CD4-positive, alpha-beta T cell treated with Interferon gamma for 1 hour (primary cell): Measurements from ENCODE around the gene NFXL1.
"Not testable (repeated sequence)": the region's sequence is repeated elsewhere in the genome, so short reads cannot be mapped to it uniquely, and the experiment has no call there.

ENCODE experiments used
- DNase-seq: peaks from one replicate; pipeline ENCODE4 v3.0.0-alpha.2; 2020

The NFXL1 gene

DNA sequence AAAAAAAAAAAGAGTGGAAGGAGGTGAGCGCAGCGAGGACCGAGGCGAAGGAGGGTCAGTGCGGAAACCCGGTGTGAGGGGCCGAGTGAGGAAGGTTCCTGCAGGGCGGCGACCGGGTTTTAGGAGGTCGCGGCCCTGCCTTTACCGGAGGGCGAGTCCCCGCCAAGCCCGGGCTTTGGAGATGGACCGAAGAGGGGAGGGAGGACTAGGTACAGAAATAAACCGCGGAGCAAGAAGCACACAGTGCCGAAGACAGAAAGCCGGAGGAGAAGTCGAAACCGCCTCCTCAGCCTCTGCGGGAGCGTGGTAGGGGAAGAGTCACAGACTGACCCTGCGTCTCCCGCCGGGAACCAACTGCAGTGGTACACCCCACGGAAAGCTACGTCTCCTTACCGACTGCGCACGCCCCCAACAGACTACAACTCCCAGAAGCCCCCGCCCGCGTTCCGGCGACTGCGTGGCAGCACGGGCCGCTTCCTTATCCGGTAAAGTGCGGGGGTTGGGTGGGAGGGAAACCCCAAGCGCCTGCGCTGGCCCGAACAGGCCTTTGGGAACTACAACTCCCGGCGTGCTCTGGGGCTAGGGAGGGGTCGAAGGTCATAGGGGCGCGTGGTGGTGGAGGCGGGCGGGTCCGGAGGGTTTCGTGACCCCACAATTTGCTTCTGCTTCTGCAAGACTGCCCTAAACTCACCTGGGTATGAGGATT, at the start of gene NFXL1:
Gene NFXL1, minus strand, starts transcription at position 364 of the 706 bp plus-strand sequence. CDS start 380 bp downstream, outside the sequence.
- DNase-seq, result peak; percentile 96

DNA sequence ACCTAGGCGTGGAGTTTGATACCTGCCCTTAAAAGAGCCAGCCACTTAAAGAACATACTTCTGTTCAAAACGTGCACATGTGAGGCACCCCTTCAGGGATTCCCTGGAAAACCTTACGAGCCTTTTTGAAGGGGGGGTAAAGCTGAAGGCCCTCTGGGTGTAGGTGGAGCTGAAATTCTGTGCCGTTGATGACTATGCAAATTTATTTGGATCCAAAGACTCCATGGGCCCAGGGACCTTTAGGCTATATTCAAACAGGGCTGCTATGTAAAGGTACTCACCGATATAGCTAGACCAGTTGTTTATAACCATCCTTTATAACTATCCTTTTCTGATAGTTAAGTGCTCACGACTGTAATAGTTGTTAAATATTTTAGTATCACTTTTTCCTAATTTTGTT, 40.3 kb upstream of the NFXL1 start:
- no peak for DNase-seq

DNA sequence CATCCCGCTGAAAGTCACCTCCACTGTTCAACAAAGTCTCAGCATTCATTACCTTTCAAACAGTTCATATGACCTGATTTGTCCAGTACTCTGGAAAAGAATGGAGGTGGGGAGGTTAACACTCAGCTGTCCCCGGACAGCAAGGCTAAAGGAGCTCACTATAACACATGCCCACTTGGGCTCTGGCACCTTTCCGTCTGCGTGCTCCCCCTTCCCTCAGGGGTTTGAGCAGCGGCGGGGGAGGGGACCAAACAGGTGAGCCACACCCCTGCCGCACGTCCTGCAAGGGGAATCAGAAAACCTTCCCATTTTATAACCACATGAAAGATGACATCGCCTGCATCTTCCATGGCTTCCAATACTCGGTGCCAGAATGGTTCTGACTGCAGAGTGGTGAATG, 39.9 kb upstream of the NFXL1 start:
- no peak for DNase-seq

DNA sequence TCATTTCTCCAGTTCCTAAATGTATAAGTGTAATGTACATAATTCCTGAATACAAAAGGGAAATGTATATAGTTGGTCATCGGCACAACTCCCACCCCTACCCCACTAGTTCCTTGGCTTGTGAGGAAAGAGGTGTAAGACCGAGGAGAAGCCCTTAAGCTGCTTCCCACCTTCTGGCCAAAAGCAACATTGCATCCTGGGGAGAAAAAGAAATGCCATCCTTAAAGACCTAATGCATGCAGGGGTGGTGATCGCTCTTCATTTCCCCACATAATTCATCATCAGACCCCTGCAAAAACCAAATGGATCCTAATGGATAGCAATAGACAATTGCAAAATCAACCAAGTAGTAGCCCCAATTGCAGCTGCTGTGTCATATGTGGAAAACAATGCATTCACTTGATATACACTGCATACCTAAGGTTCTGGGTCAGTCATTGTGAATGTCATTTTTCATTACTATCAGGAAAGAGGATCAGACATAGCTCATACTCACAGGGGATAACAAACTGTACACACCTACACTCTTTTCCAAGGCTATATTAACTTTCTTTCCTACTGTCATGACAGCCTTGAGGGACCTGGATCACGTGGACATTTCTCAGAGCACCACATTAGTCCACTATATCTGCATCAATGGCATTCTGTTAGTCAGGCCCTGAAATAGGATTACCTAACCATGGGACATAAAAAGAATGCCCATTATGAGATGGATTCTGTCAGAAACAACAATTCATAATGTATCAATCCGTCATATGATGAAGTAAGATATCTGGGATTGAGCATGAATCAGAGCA, 31.7 kb upstream of the NFXL1 start:
- DNase-seq, result no peak

DNA sequence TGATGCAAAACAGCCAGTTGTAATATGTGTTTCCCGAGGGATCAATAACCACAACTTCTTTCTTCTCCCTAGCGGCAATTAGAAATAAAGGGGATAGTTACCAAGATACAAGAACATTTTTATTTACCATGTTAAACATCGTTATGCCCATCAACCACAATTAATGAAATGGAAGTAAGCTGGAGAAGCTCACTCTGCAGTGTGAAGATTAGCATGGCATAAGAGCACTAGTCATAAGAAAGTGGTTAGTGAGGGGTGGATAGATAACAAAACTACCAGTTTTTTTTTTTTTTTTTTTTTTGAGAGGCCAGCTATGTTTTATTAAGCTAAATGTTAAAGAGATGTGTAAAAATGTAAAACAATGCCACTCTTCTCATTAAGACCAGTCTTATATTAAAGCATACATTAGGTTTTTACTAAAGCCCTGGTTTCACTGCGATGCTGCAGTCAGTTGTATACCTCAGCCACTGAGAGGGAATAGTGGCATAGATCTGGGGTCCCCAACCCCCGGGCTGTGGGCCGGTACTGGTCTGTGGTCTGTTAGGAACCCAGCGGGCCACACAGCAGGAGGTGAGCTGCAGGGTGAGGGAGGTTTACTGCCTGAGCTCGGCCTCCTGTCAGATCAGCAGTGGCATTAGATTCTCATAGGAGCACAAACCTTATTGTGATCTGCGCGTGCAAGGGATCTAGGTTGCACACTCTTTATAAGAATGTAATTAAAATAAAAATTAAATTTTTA, 27.9 kb upstream of the NFXL1 start:
- no peak for DNase-seq

DNA sequence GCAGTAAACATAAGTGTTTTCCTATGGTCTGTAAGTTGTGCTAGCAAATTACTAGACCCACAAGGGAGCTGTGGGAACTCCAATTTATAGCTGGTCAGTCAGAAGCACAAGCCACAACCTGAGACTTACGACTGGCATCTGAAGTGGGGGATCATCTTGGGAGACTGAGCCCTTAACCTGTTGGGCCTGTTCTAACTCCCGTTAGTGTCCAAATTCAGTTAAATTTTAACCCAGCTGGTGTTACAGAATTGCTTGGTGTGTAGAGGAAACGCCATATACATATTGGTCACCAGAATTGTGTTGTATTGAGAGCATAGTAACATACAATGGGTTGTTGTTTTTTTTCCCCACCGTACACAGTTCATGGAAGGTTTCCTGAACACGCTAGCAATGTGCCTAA, 25.1 kb upstream of the NFXL1 start:
- DNase-seq, result no peak

DNA sequence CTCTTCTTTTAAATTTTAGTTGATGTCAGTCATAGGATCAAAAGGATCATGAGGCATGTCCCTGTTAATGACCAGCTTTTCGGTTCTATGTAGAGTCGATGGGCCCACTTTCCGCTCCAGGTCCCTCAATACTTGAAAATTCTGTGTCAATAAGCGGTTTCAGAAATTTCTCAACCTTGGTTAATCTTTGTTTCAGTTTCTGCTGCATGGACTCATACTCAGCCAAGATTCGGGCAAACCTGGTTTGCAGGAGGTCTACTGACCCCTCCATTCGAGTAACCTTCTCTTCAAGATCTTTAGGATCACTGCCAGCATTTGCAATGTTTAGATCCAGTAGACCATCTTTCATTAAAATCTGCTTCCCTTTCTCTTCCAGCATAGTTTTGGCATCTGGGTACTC, 22.0 kb upstream of the NFXL1 start:
- no peak for DNase-seq

DNA sequence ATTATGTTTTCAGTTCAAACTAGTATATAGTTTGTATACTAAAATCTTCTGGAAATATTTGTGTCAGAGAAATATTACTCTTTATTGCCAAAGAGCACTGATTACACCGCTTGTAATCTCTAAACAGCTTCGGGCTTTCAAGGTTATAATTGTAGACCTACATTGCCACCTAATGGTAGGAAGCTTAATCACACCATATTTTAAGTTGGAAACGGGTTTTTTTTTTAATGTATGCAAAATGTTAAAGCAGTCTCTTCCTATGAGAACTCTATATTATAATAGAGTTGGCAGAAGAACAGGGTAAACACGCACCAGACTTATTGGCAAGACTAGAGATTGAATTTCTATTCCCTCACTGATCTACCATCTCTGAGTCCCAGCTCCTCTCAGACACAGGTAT, 19.5 kb upstream of the NFXL1 start:
- DNase-seq, result no peak

DNA sequence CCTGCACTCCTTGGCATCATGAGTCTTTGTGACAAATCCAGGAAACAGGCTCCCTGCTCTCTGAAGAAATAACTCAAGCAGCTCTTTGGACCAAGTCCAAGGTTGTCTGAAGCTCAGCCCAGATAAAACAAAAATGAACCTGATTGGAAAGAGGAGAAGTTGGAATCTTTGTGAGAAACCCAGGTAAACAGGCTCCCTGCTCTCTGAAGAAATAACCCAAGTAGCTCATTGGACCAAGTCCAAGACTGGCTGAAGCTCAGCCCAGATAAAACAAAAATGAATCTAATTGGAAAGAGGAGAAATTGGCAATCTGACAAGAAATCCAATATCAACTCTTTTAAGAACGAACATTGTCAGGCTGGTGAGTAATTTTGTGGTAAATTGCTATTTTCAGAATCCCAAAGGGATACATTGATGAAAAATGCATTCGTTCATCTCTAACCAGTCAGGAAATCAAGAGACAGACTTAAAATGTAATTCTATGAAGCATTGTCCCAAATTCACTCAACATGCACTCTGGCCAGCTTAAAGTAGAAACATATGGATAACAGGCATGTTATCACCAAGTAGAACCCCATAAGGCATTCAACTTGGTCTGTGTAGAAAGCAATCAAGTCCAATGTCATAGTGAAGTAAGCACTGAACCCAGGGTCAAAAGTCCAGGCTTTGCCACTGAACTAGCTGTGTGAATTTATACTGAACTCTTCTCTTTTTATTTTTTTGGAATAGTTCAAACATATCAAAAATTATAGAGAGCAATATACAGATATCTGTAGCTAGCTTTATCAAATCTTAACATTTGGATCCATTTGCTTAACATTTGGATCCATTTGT, 16.8 kb upstream of the NFXL1 start:
- no peak for DNase-seq

DNA sequence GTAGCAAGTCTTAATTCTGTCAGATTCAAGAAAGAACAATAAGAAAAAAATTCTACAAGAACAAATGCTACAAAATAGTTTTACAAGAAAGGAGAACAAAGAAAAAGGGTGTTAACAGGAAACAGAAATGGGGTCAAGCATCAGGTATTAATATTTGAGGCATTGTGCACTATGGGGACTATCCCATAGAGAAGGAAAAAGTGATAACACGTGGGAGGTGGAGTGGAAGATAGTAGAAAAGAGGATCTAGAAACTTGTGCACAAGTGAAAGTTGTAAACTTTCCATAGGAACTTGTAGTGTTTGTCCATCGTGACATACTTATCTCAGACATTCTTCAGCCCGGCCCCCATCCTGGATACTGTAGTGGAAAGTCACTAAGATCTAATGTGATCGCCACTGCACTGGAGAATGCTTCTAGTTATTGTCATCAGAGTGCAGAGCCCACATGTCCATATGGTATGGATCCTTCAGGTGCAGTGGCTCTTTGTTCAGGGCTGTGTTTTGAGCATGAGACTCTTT, 15.4 kb upstream of the NFXL1 start:
- DNase-seq, result no peak

DNA sequence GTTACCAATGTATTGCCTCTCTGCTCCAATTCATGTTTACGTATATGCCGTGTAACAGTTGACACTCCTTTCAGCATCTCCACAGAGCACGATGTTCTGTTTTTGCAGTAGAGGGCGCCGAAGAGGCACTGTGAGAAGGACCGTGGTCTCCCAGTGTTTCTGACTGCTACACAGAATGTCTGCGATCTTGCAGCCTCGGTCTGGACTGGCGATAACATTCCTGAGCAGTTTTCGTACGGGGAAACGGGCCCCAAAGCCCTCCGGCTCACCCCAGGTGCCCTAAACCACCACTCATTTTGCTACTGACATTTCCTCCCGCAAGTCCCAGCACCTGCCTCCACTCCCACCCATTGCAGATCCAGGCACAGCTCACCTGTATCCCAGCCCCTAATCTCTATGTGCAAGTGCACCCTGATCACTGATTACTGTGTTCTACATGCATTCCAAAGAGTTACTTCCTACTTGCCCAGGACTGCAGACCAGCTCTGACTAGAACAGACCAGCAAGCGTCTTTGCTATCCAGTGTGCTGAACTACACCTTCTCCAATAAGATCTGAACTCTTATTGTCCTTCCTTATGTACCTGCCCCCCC, 12.4 kb upstream of the NFXL1 start:
- DNase-seq, result peak; percentile 43

DNA sequence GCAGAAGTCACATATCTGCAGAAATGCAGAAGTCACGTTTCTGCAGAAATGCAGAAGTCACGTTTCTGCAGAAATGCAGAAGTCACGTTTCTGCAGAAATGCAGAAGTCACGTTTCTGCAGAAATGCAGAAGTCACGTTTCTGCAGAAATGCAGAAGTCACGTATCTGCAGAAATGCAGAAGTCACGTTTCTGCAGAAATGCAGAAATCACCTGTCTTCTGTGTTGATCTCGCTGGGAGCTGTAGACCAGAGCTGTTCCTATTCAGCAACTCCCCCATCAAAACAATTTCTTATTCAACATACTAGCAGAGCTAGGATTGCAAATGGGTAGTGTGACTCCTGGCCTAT, 8.9 kb upstream of the NFXL1 start:
- DNase-seq, result peak; percentile 46

DNA sequence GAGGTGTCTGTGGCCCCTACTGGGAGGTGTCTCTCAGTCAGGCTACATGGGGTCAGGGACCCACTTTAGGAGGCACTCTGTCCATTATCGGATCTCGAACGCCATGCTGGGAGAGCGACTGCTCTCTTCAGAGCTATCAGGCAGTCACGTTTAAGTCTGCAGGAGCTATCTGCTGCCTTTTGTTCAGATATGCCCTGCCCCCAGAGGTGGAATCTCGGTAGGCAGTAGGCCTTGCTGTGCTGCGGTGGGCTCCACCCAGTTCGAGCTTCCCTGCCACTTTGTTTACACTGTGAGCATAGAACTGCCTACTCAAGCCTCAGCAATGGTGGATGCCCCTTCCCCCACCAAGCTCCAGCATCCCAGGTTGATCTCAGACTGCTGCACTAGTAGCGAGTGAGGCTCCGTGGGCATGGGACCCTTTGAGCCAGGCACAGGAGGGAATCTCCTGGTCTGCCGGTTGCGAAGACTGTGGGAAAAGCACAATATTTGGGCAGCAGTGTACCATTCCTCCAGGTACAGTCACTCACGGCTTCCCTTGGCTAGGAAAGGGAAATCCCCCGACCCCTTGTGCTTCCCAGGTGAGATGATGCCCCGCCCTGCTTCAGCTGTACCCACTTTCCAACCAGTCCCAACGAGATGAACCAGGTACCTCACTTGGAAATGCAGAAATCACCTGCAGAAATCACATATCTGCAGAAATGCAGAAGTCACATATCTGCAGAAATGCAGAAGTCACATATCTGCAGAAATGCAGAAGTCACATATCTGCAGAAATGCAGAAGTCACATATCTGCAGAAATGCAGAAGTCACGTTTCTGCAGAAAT, 8.3 kb upstream of the NFXL1 start:
- not testable (repeated sequence) for DNase-seq

DNA sequence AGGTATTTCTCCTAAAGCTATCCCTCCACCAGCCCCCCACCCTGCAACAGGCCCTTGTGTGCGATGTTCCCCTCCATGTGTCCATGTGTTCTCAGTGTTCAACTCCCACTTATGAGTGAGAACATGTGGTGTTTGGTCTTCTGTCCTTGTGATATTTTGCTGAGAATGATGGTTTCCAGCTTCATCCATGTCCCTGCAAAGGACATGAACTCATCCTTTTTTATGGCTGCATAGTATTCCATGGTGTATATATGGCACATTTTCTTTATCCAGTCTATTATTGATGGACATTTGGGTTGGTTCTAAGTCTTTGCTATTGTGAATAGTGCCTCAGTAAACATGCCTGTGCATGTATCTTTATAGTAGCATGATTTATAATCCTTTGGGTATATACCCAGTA, 2.8 kb upstream of the NFXL1 start:
- not testable (repeated sequence) for DNase-seq

DNA sequence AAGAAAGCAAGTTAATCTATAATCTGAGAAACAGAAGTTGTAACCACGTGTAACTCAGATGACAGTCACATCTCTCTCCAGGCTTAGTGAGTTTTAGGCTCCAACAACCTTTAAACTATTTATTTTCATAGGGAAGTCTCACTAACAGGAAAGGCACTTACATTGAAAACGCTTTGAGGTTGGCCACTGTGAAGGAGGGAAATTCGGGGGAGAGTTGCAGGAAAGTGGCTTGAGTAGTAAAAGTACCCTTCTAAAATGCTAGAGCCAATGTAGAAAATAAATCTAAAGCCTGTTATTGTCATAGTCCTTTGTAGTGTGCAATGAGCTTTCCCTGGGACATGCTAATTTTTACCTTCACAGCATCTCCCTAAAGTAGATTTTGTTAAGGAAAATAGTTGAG, 995 bp upstream of the NFXL1 start:
- DNase-seq, result no peak

DNA sequence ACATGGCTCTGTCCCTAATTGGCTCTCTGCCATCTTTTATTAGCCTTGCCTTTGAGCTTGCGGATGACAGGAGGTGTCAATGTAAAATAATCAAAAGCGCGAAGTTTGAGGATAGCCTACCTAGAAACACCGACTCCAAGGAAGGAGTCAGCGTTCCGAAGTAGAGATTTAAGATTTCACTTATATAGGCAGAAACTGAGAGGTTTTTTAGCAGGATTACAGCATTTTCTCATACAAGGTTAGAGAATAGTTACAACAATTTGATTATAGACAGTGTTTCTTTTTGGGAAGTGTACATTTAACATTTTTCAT, 499 bp upstream of the NFXL1 start:
- no peak for DNase-seq

DNA sequence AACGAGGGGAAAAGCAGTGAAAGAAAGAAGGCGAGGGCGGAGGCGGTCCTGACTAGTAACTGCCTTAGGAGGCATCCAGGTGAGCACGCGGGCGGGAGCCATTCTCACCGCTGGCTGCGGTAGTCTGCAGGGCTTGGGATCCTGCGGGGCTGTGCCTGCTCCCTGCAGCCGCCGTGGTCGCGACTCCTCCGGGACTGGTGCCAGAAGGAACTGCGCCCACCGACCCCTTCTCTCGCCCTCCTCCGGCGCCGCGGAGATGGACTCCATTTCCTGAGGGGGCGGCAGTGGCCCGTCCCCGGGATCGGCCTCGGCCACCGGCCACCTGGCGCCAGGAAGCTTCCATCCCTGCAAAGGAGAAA, 543 bp downstream of the NFXL1 start:
- peak; percentile 1 for DNase-seq

DNA sequence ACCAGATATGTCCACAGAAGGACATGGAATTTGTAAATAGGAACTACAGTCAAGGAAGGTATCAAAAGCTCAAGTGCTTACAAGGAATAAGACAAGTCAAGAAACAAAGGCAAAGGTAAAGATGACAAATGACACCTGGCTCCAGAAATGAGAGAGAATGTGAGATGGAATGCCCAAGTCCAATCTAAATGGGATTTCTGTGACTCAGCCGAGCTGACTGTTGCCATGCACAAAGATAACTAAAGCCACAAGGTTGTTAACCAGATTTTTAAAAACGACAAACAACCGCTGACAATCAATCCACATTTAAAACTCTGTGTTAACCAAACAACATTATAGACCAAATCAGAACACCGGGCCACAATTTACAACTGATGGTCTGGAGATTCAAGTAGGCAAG, 1.1 kb downstream of the NFXL1 start:
- no peak for DNase-seq

DNA sequence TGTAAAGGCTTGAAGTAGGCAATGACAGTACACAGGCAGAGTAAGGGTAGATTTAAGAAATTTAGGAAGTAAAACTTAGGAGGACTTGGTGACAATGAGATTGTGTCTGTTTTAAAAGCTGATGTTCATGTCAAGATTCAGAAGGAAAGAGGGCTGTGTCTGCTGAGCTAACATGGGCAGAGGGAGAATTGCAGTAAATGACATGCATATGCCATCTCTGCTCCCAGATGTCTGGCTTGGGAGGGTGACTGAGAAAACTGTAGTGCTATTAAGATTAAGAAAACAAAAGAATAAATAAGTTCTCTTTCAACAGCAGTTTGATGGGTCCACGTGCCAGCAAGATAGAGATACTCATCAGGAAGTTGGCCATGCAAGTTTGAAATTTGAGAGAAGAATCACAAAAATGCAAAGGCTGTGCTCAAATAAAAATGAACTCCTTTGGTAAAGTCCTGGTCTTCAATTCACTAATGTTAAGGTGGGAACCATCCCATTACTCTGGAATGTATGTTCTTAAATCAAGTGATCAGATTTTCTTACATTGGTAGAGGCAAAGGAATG, 7.2 kb downstream of the NFXL1 start:
- no peak for DNase-seq

DNA sequence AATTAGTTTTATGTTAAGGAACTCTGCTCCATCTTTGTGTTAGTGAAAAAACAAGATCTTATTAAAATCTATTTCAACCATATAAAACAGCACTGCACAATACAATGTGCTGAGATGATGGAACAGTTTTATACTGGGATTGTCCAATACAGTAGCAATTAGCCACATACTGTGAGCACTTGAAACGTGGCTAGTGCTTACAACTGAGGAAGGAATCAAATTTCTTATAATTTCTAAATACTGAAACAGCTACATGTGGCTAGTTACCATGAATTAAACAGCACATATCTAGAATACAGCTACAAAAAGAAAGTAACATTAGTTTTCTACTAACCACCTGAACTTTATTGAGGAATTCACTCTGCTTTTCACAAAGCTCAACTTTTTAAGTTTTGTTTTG, 14.7 kb downstream of the NFXL1 start:
- no peak for DNase-seq

DNA sequence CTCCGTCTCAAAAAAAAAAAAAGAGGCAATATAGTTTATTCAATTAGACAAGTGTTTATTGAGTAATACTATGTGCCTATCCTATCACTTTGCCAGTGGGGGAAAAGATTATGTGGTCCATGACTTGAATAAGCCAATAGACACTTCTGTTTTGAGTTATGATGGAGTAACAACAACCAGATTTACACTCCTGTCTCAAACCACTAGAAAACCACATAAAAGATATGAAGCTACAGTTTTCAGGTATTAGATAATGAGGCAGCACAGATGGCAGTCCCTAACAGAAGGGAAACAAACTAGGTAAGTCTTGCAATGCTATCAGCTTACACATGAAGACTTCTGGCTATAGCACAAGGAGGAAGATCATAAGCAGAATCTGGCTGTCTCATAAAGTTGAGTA, 22.5 kb downstream of the NFXL1 start:
- no peak for DNase-seq
